ENCODE data around the gene NECTIN1.

GRCh38 chr11:119739975-119740374 lies 11.0 kb upstream of the NECTIN1 start:
- TF ChIP-seq POLR2A (IDR thresholded peaks at IDR 0.05) (no peak), CTCF (IDR thresholded peaks at IDR 0.05) (no peak), POLR2AphosphoS5 (IDR thresholded peaks at IDR 0.05) (no peak)

Data from upper lobe of left lung (tissue), 4 donors.